ENCODE measurements around the gene NR1H3.

- TF ChIP-seq CTCF (IDR thresholded peaks at IDR 0.05) = no peak
- no peak for TF ChIP-seq POLR2A (IDR thresholded peaks at IDR 0.05)
- no peak for TF ChIP-seq POLR2AphosphoS5 (IDR thresholded peaks at IDR 0.05)
Measured at GRCh38 chr11:47254386-47254785, 3.4 kb upstream of the NR1H3 start.
